Testis (tissue), 3 donors: ENCODE data around the gene PCBD2. TPM values are rescaled to one million over a fixed set of nuclear protein-coding genes. Genes with fewer than 3 reads are reported as not detected.

Experiments used
- DNase-seq: peaks from one replicate; pipeline ENCODE4 v3.0.0-alpha.2; 2019
- H3K27ac ChIP-seq, 2 donors: fragments of 200-600 bp; sonication (generic); one replicate each; pipeline ENCODE4 v1.5.1; 2019
- H3K27me3 ChIP-seq: fragments of 200-600 bp; sonication (generic); one replicate; pipeline ENCODE4 v1.5.1; 2019
- H3K36me3 ChIP-seq: fragments of 200-600 bp; sonication (generic); one replicate; pipeline ENCODE4 v1.5.1; 2017; ENCODE audit warnings: low read depth; ENCODE audit errors: missing control alignments
- H3K4me1 ChIP-seq: fragments of 200-600 bp; sonication (generic); one replicate; pipeline ENCODE4 v1.5.1; 2019
- H3K4me3 ChIP-seq, 2 donors: fragments of 200-600 bp; sonication (generic); one replicate each; pipeline ENCODE4 v1.5.1; 2017 to 2019
- H3K9me3 ChIP-seq: fragments of 200-600 bp; sonication (generic); one replicate; pipeline ENCODE4 v1.5.1; 2017
- CTCF ChIP-seq, 3 experiments: fragments of 450-650 bp in 2 of 3; fragments of 200-600 bp in 1 of 3; sonication (generic) in 1 of 3; IDR thresholded peaks; one replicate each; pipeline ENCODE4 v1.5.1; 2016 to 2019; ENCODE audit warnings: antibody characterized with exemption in 3 of 3, mild to moderate bottlenecking in 2 of 3, moderate library complexity in 1 of 3
- POLR2A ChIP-seq: fragments of 450-650 bp; IDR thresholded peaks from one replicate; pipeline ENCODE4 v1.6.1; 2017; ENCODE audit warnings: antibody characterized with exemption, mild to moderate bottlenecking, moderate library complexity
- WGBS, 2 donors: methylation state at CpG; one replicate each; pipeline ENCODE4 v1.1.5; 2018; 5-methylcytosine and 5-hydroxymethylcytosine counted together
- intact Hi-C: fragments of 100-400 bp; cut with DNase I; formaldehyde crosslinking; loops from one replicate; pipeline ENCODE4 v1.15.1; 2023; ENCODE audit warnings: low total_unique reads
- polyA plus RNA-seq: library from polyadenylated mRNA; stranded (reverse); fragments of 350-450 nt; fragmentation: Illumina TruSeq; extraction: RNeasy Lipid Tissue Mini Kit (QIAGEN cat#74804); gene quantifications from one replicate; pipeline ENCODE4 v1.2.3, GENCODE V29; 2014; ENCODE audit warnings: low read depth, low replicate concordance; ENCODE audit not compliant: insufficient read depth
- total RNA-seq, 2 donors: library from RNA; depleted of rRNA; stranded (reverse); fragments of >200 nt; gene quantifications; one replicate each; pipeline ENCODE4 v1.2.3, GENCODE V29; 2016

Gene PCBD2
- total and polyA plus RNA-seq, 3 donors from 2014 or later, result 5.9 to 17.6 (median 13.4) TPM

GRCh38 chr5:134934202-134934601 is 29.3 kb downstream of the PCBD2 start:
- no peak for DNase-seq
- Histone ChIP-seq H3K4me1 (no peaks in the 10 kb centered on the region), H3K27ac (no peak overlapping the region), H3K27me3 (no peaks in the 10 kb centered on the region), H3K4me3 (no peak overlapping the region), H3K9me3 (no peaks in the 10 kb centered on the region), H3K36me3 (no peaks in the 10 kb centered on the region)
- TF ChIP-seq CTCF (IDR thresholded peaks at IDR 0.05), result no peak
- TF ChIP-seq POLR2A, result no peak
- WGBS, 2 donors, result 89 to 97% methylated on average over 5 of the region's 5 CpGs
- intact Hi-C loops, result no loop called here

- H3K9me3 ChIP-seq, result no peaks in the 10 kb centered on the region
- WGBS, 2 donors, result 55 to 66% methylated on average over 12 of the region's 12 CpGs
- H3K36me3 ChIP-seq, result no peaks in the 10 kb centered on the region
- H3K27ac ChIP-seq, result no peak overlapping the region
- intact Hi-C loops, result no loop called here
- no peaks in the 10 kb centered on the region for H3K27me3 ChIP-seq
- TF ChIP-seq POLR2A (no peak), CTCF (IDR thresholded peaks at IDR 0.05) (no peak)
- no peak for DNase-seq
- H3K4me1 ChIP-seq, result no peaks in the 10 kb centered on the region
- H3K4me3 ChIP-seq, result no peak overlapping the region
Measured at GRCh38 chr5:134935711-134936602, 31.0 kb downstream of the PCBD2 start.

GRCh38 chr5:134937526-134937925 is 32.6 kb downstream of the PCBD2 start:
- Histone ChIP-seq H3K36me3 (no peaks in the 10 kb centered on the region), H3K9me3 (no peaks in the 10 kb centered on the region), H3K4me3 (no peak overlapping the region), H3K27ac (no peak overlapping the region), H3K27me3 (no peaks in the 10 kb centered on the region), H3K4me1 (no peaks in the 10 kb centered on the region)
- 84 to 89% methylated on average over 8 of the region's 8 CpGs for WGBS, 2 donors
- intact Hi-C loops, result no loop called here
- no peak for DNase-seq
- TF ChIP-seq POLR2A, result no peak
- no peak for TF ChIP-seq CTCF (IDR thresholded peaks at IDR 0.05)

- H3K4me3 ChIP-seq, result no peak overlapping the region
- H3K9me3 ChIP-seq, result no peaks in the 10 kb centered on the region
- no peaks in the 10 kb centered on the region for H3K4me1 ChIP-seq
- 88 to 92% methylated on average over 6 of the region's 6 CpGs for WGBS, 2 donors
- TF ChIP-seq CTCF (IDR thresholded peaks at IDR 0.05), result no peak
- no peak for TF ChIP-seq POLR2A
- no peak for DNase-seq
- H3K27ac ChIP-seq, result no peak overlapping the region
- no peaks in the 10 kb centered on the region for H3K36me3 ChIP-seq
- intact Hi-C loops, result no loop called here
- no peaks in the 10 kb centered on the region for H3K27me3 ChIP-seq
Measured at GRCh38 chr5:134938030-134938429, 33.1 kb downstream of the PCBD2 start.

GRCh38 chr5:134939500-134939899 is 34.6 kb downstream of the PCBD2 start:
- Histone ChIP-seq H3K36me3 (no peaks in the 10 kb centered on the region), H3K4me3 (no peak overlapping the region), H3K4me1 (peaks cover 5% of the 10 kb centered on the region), H3K9me3 (no peaks in the 10 kb centered on the region), H3K27me3 (no peaks in the 10 kb centered on the region), H3K27ac (no peak overlapping the region)
- intact Hi-C loops, result no loop called here
- WGBS, 2 donors, result 89 to 100% methylated on average over 1 of the region's 1 CpG
- no peak for TF ChIP-seq CTCF (IDR thresholded peaks at IDR 0.05)
- TF ChIP-seq POLR2A, result no peak
- DNase-seq, result no peak
